Stimulated activated CD4-positive, alpha-beta T cell treated with anti-CD3 and anti-CD28 coated beads, TNF-alpha, amount 100 ng/mL, for 24 hours (primary cell): Measurements from ENCODE around the gene GNB1L.
A peak's percentile ranks its signal among the peaks of the same experiment; 100 is the strongest.

Source experiments
- DNase-seq, 3 experiments: peaks; one replicate each; pipeline ENCODE4 v3.0.0-alpha.2; 2020; ENCODE audit warnings: low read depth in 3 of 3

The GNB1L gene

GRCh38 chr22:19854778-19855503 lies at the start of gene GNB1L, which contains the start of gene RTL10:
Gene GNB1L, minus strand, starts transcription at chr22:19854874. Its CDS starts 33,519 bp downstream, at chr22:19821355.
Gene RTL10, minus strand, starts transcription at chr22:19854874. Its CDS starts 2,613 bp downstream, at chr22:19852261.
- peak; percentile 87 to 95 (median 94) for DNase-seq

GRCh38 chr22:19904174-19904856 lies 49.6 kb upstream of the GNB1L start:
- DNase-seq, result no peak

GRCh38 chr22:19903513-19903912 lies 48.8 kb upstream of the GNB1L start:
- no peak for DNase-seq

GRCh38 chr22:19903031-19903430 lies 48.4 kb upstream of the GNB1L start:
- DNase-seq, result no peak

- DNase-seq, result no peak
Measured at GRCh38 chr22:19902245-19902715, 47.6 kb upstream of the GNB1L start.

GRCh38 chr22:19901577-19902244 lies 47.0 kb upstream of the GNB1L start:
- DNase-seq, result no peak

- DNase-seq, result no peak
Measured at GRCh38 chr22:19900707-19901436, 46.2 kb upstream of the GNB1L start.

- DNase-seq, result no peak
Measured at GRCh38 chr22:19898831-19899567, 44.3 kb upstream of the GNB1L start.

GRCh38 chr22:19898145-19898544 lies 43.5 kb upstream of the GNB1L start:
- DNase-seq, result no peak

GRCh38 chr22:19897726-19898125 lies 43.1 kb upstream of the GNB1L start:
- DNase-seq, result no peak

GRCh38 chr22:19896665-19897355 lies 42.1 kb upstream of the GNB1L start:
- DNase-seq, result no peak

GRCh38 chr22:19895160-19895849 lies 40.6 kb upstream of the GNB1L start:
- DNase-seq, result no peak

- DNase-seq, result no peak
Measured at GRCh38 chr22:19893363-19893762, 38.7 kb upstream of the GNB1L start.

GRCh38 chr22:19892925-19893324 lies 38.3 kb upstream of the GNB1L start:
- no peak for DNase-seq

GRCh38 chr22:19892257-19892879 lies 37.7 kb upstream of the GNB1L start:
- peak; percentile 30 to 62 (median 31) for DNase-seq

- peak; percentile 77 to 88 (median 82) for DNase-seq
Measured at GRCh38 chr22:19891317-19892256, 36.9 kb upstream of the GNB1L start.

GRCh38 chr22:19890502-19891316 lies 36.0 kb upstream of the GNB1L start:
- DNase-seq, result no peak
